Gastroesophageal sphincter (tissue), 4 donors: ENCODE results near the gene NEK6. TPM values are rescaled to one million over a fixed set of nuclear protein-coding genes. Genes with fewer than 3 reads are reported as not detected.

Experiments used
- ATAC-seq: fragments of 150-250 bp; one replicate; pipeline ENCODE4 v1.9.1; 2016; ENCODE audit warnings: mild to moderate bottlenecking, moderate library complexity
- H3K27ac ChIP-seq, 4 donors: fragments of 200-600 bp; sonication (generic) in 3 of 4; 1 replicate in 3 of 4; 2 replicates in 1 of 4; pipeline ENCODE4 v1.5.1; 2016 to 2019
- H3K27me3 ChIP-seq: fragments of 200-600 bp; sonication (generic); one replicate; pipeline ENCODE4 v1.5.1; 2019
- H3K36me3 ChIP-seq, 2 donors: fragments of 200-600 bp; sonication (generic); one replicate each; pipeline ENCODE4 v1.5.1; 2019; ENCODE audit warnings: control low read depth in 1 of 2
- H3K4me1 ChIP-seq, 3 donors: fragments of 200-600 bp; sonication (generic); 1 replicate in 2 of 3; 2 replicates in 1 of 3; pipeline ENCODE4 v1.5.1; 2016 to 2019; ENCODE audit warnings: control low read depth in 2 of 3
- H3K4me3 ChIP-seq, 2 donors: fragments of 200-600 bp; sonication (generic); one replicate each; pipeline ENCODE4 v1.5.1; 2019; ENCODE audit warnings: mild to moderate bottlenecking in 1 of 2, moderate library complexity in 1 of 2
- H3K9me3 ChIP-seq, 3 donors: fragments of 200-600 bp; sonication (generic); one replicate each; pipeline ENCODE4 v1.5.1; 2017 to 2019; ENCODE audit warnings: control low read depth in 2 of 3
- CTCF ChIP-seq, 4 experiments: fragments of 200-600 bp in 2 of 4; fragments of 450-650 bp in 2 of 4; sonication (generic) in 1 of 4; IDR thresholded peaks; one replicate each; pipeline ENCODE4 v1.5.1; 2017 to 2019; ENCODE audit warnings: antibody characterized with exemption in 4 of 4, mild to moderate bottlenecking in 2 of 4, moderate library complexity in 2 of 4
- EP300 ChIP-seq: sonication (generic); formaldehyde crosslinking; IDR thresholded peaks from one replicate; pipeline ENCODE4 v1.6.1; 2017; ENCODE audit warnings: antibody characterized with exemption, mild to moderate bottlenecking
- POLR2A ChIP-seq, 2 donors: fragments of 450-650 bp; IDR thresholded peaks; one replicate each; pipeline ENCODE4 v1.6.1; 2017; ENCODE audit warnings: antibody characterized with exemption in 2 of 2, mild to moderate bottlenecking in 2 of 2, moderate library complexity in 1 of 2
- POLR2AphosphoS5 ChIP-seq: sonication (generic); formaldehyde crosslinking; IDR thresholded peaks from one replicate; pipeline ENCODE4 v1.6.1; 2017; ENCODE audit warnings: antibody characterized with exemption
- WGBS, 2 donors: methylation state at CpG; one replicate each; pipeline ENCODE4 v1.1.5; 2018; ENCODE audit warnings: low coverage in 1 of 2; 5-methylcytosine and 5-hydroxymethylcytosine counted together
- total RNA-seq, 4 donors: library from RNA; depleted of rRNA; stranded (reverse); fragments of >200 nt; gene quantifications; one replicate each; pipeline ENCODE4 v1.1.0, GENCODE V29; 2016

The NEK6 gene
- total RNA-seq, 4 donors from 2014 or later, result 13.2 to 31.7 (median 19.3) TPM

- peaks cover 0 to 11% of the 10 kb centered on the region in 2 donors for H3K36me3 ChIP-seq
- H3K27ac ChIP-seq, result no peak overlapping the region
- H3K4me3 ChIP-seq, result no peak overlapping the region
- WGBS, 2 donors, result 72 to 88% methylated on average over 4 to 6 of the region's 9 CpGs
- ATAC-seq, result no peak
- peaks cover 0 to 27% (median 0%) of the 10 kb centered on the region in 3 donors for H3K4me1 ChIP-seq
- TF ChIP-seq POLR2A (IDR thresholded peaks at IDR 0.05), result no peak
- no peak for TF ChIP-seq CTCF (IDR thresholded peaks at IDR 0.05)
- TF ChIP-seq EP300, result no peak
- no peak for TF ChIP-seq POLR2AphosphoS5
- no peaks in the 10 kb centered on the region for H3K9me3 ChIP-seq
- no peaks in the 10 kb centered on the region for H3K27me3 ChIP-seq
Measured at GRCh38 chr9:124369231-124369797, 111.6 kb downstream of the NEK6 start.

- Histone ChIP-seq H3K27me3 (no peaks in the 10 kb centered on the region), H3K9me3 (no peaks in the 10 kb centered on the region), H3K4me3 (no peak overlapping the region), H3K36me3 (peaks cover 0 to 17% of the 10 kb centered on the region in 2 donors), H3K4me1 (peaks cover 0 to 32% (median 0%) of the 10 kb centered on the region in 3 donors), H3K27ac (no peak overlapping the region)
- ATAC-seq, result no peak
- no peak for TF ChIP-seq CTCF (IDR thresholded peaks at IDR 0.05)
- no peak for TF ChIP-seq POLR2A (IDR thresholded peaks at IDR 0.05)
- TF ChIP-seq EP300, result no peak
- TF ChIP-seq POLR2AphosphoS5, result no peak
- WGBS, 2 donors, result 73 to 75% methylated on average over 9 of the region's 9 CpGs
Measured at GRCh38 chr9:124370896-124371582, 113.3 kb downstream of the NEK6 start.

GRCh38 chr9:124372038-124372437 is 114.3 kb downstream of the NEK6 start:
- Histone ChIP-seq H3K9me3 (no peaks in the 10 kb centered on the region), H3K27ac (no peak overlapping the region), H3K27me3 (no peaks in the 10 kb centered on the region), H3K36me3 (peaks cover 0 to 12% of the 10 kb centered on the region in 2 donors), H3K4me1 (peaks cover 0 to 42% (median 0%) of the 10 kb centered on the region in 3 donors), H3K4me3 (no peak overlapping the region)
- TF ChIP-seq POLR2A (IDR thresholded peaks at IDR 0.05), result no peak
- no peak for TF ChIP-seq POLR2AphosphoS5
- TF ChIP-seq CTCF (IDR thresholded peaks at IDR 0.05), result no peak
- TF ChIP-seq EP300, result no peak
- no peak for ATAC-seq

GRCh38 chr9:124373386-124373785 is 115.6 kb downstream of the NEK6 start:
- Histone ChIP-seq H3K4me1 (peaks cover 2 to 55% (median 4%) of the 10 kb centered on the region in 3 donors), H3K27me3 (no peaks in the 10 kb centered on the region), H3K9me3 (no peaks in the 10 kb centered on the region), H3K36me3 (peaks cover 0 to 8% of the 10 kb centered on the region in 2 donors), H3K27ac (no peak overlapping the region), H3K4me3 (no peak overlapping the region)
- ATAC-seq, result no peak
- WGBS, 2 donors, result 82% methylated on average over 4 of the region's 4 CpGs
- no peak for TF ChIP-seq POLR2AphosphoS5
- no peak for TF ChIP-seq CTCF (IDR thresholded peaks at IDR 0.05)

GRCh38 chr9:124373851-124374250 is 116.1 kb downstream of the NEK6 start:
- no peak overlapping the region for H3K4me3 ChIP-seq
- WGBS, 2 donors, result 91 to 100% methylated on average over 1 of the region's 1 CpG
- no peaks in the 10 kb centered on the region for H3K9me3 ChIP-seq
- H3K36me3 ChIP-seq, result peaks cover 0 to 8% of the 10 kb centered on the region in 2 donors
- H3K4me1 ChIP-seq, result peaks cover 3 to 60% (median 4%) of the 10 kb centered on the region in 3 donors
- no peaks in the 10 kb centered on the region for H3K27me3 ChIP-seq
- no peak for ATAC-seq
- TF ChIP-seq POLR2AphosphoS5 (no peak), POLR2A (IDR thresholded peaks at IDR 0.05) (no peak), EP300 (no peak), CTCF (IDR thresholded peaks at IDR 0.05) (no peak)
- H3K27ac ChIP-seq, result no peak overlapping the region
